ENCODE results near the gene RGS10.

The RGS10 gene

GRCh38 chr10:119495545-119495944 lies 47.0 kb downstream of the RGS10 start:
- TF ChIP-seq CTCF (IDR thresholded peaks at IDR 0.05; ENCODE audit: low read depth, low read length), result no peak
- H3K9me3 ChIP-seq (ENCODE audit: severe bottlenecking), result no peaks in the 10 kb centered on the region
- no peaks in the 10 kb centered on the region for H3K27me3 ChIP-seq (ENCODE audit: insufficient read depth, low read depth, severe bottlenecking)
- H3K27ac ChIP-seq, result no peak overlapping the region
- H3K36me3 ChIP-seq, result peaks cover 7% of the 10 kb centered on the region; the same call in 1 of the 2 replicates
- H3K4me3 ChIP-seq (ENCODE audit: low read depth, low read length), result no peak overlapping the region
- no peak for DNase-seq

- no peaks in the 10 kb centered on the region for H3K9me3 ChIP-seq (ENCODE audit: severe bottlenecking)
- peaks cover 7% of the 10 kb centered on the region; the same call in 1 of the 2 replicates for H3K36me3 ChIP-seq
- DNase-seq, result no peak
- H3K27me3 ChIP-seq (ENCODE audit: insufficient read depth, low read depth, severe bottlenecking), result no peaks in the 10 kb centered on the region
- H3K4me3 ChIP-seq (ENCODE audit: low read depth, low read length), result no peak overlapping the region
- H3K27ac ChIP-seq, result no peak overlapping the region
- no peak for TF ChIP-seq CTCF (IDR thresholded peaks at IDR 0.05; ENCODE audit: low read depth, low read length)
These were observed 47.5 kb downstream of the RGS10 start for GRCh38 chr10:119495021-119495505.

- Histone ChIP-seq H3K27ac (no peak overlapping the region), H3K9me3 (ENCODE audit: severe bottlenecking) (no peaks in the 10 kb centered on the region), H3K36me3 (peaks cover 5% of the 10 kb centered on the region; the same call in 1 of the 2 replicates), H3K4me3 (ENCODE audit: low read depth, low read length) (no peak overlapping the region), H3K27me3 (ENCODE audit: insufficient read depth, low read depth, severe bottlenecking) (no peaks in the 10 kb centered on the region)
- DNase-seq, result no peak
- TF ChIP-seq CTCF (IDR thresholded peaks at IDR 0.05; ENCODE audit: low read depth, low read length), result no peak
These were observed 48.1 kb downstream of the RGS10 start for GRCh38 chr10:119494236-119495020.

- Histone ChIP-seq H3K36me3 (no peaks in the 10 kb centered on the region), H3K9me3 (ENCODE audit: severe bottlenecking) (no peaks in the 10 kb centered on the region), H3K27ac (no peak overlapping the region), H3K27me3 (ENCODE audit: insufficient read depth, low read depth, severe bottlenecking) (no peaks in the 10 kb centered on the region), H3K4me3 (ENCODE audit: low read depth, low read length) (no peak overlapping the region)
- no peak for TF ChIP-seq CTCF (IDR thresholded peaks at IDR 0.05; ENCODE audit: low read depth, low read length)
- no peak for DNase-seq
These were observed 49.4 kb downstream of the RGS10 start for GRCh38 chr10:119493155-119493554.

- Histone ChIP-seq H3K4me3 (ENCODE audit: low read depth, low read length) (no peak overlapping the region), H3K27ac (no peak overlapping the region), H3K27me3 (ENCODE audit: insufficient read depth, low read depth, severe bottlenecking) (no peaks in the 10 kb centered on the region), H3K9me3 (ENCODE audit: severe bottlenecking) (no peaks in the 10 kb centered on the region), H3K36me3 (no peaks in the 10 kb centered on the region)
- DNase-seq, result no peak
- TF ChIP-seq CTCF (IDR thresholded peaks at IDR 0.05; ENCODE audit: low read depth, low read length), result no peak
These were observed 50.4 kb downstream of the RGS10 start for GRCh38 chr10:119491966-119492757.

All from WERI-Rb-1 (cell line).